IMR-90 (cell line): ENCODE results near the gene RAPGEF5. TPM values are rescaled to one million over a fixed set of nuclear protein-coding genes. Genes with fewer than 3 reads are reported as not detected.

Source experiments
- ATAC-seq: fragments of 200-7000 bp; cut with Tn5 transposase; 2 replicates; pipeline ENCODE4 v1.9.1; 2020; ENCODE audit warnings: low read depth, mild to moderate bottlenecking, moderate library complexity
- BruUV-seq: library from RNA; stranded (reverse); fragments of 400-500 nt; replicated peaks from 2 replicates; lab custom pipeline; 2021; lab: Mats Ljungman, UMichigan
- CTCF ChIA-PET: fragments of 300-600 bp; formaldehyde crosslinking; extraction: SDS; loops from one replicate; lab custom pipeline; 2021; ENCODE audit warnings: antibody characterized with exemption; lab: Yijun Ruan, JAX
- POLR2A ChIA-PET: fragments of 300-600 bp; sonication (Branson Sonifier 250); formaldehyde crosslinking; loops from one replicate; lab custom pipeline; 2022; ENCODE audit warnings: antibody characterized with exemption; ENCODE audit not compliant: unreplicated experiment; lab: Charles Lee
- DNase-seq: peaks from one replicate; pipeline ENCODE4 v3.0.0; 2013
- H2AFZ ChIP-seq: replicated peaks from 2 replicates; pipeline ENCODE3; 2013; ENCODE audit warnings: low read length, mild to moderate bottlenecking; ENCODE audit not compliant: poor library complexity
- H2AK5ac ChIP-seq: 2 replicates; pipeline ENCODE4 v1.6.1; 2013; ENCODE audit warnings: low read depth, low read length, inconsistent platforms
- H2AK9ac ChIP-seq: replicated peaks from 2 replicates; pipeline ENCODE3; 2013; ENCODE audit warnings: mild to moderate bottlenecking, low read depth, low read length, moderate library complexity; ENCODE audit not compliant: poor library complexity
- H2BK120ac ChIP-seq: 2 replicates; pipeline ENCODE4 v1.6.1; 2013; ENCODE audit warnings: low read depth, low read length, inconsistent platforms
- H2BK15ac ChIP-seq: 3 replicates; pipeline ENCODE4 v1.6.1; 2013; ENCODE audit warnings: low read depth, low read length, inconsistent platforms
- H2BK20ac ChIP-seq: 2 replicates; pipeline ENCODE4 v1.6.1; 2013; ENCODE audit warnings: low read depth, mild to moderate bottlenecking, inconsistent platforms, low read length, moderate library complexity
- H2BK5ac ChIP-seq: 2 replicates; pipeline ENCODE4 v1.6.1; 2013; ENCODE audit warnings: mild to moderate bottlenecking, low read depth, low read length, inconsistent platforms; ENCODE audit not compliant: poor library complexity, severe bottlenecking
- H3K14ac ChIP-seq: replicated peaks from 2 replicates; pipeline ENCODE4 v1.6.1; 2013; ENCODE audit warnings: low read depth, low read length, inconsistent platforms
- H3K18ac ChIP-seq: 2 replicates; pipeline ENCODE4 v1.6.1; 2013; ENCODE audit warnings: low read depth, low read length, control low read depth
- H3K23ac ChIP-seq: 2 replicates; pipeline ENCODE4 v1.6.1; 2013; ENCODE audit warnings: low read depth, low read length, inconsistent platforms
- H3K27ac ChIP-seq: 2 replicates; pipeline ENCODE4 v1.5.1; 2013; ENCODE audit warnings: mild to moderate bottlenecking, control low read depth, low read length; ENCODE audit not compliant: insufficient read depth
- H3K27me3 ChIP-seq: 2 replicates; pipeline ENCODE4 v1.6.1; 2013; ENCODE audit warnings: low read length; ENCODE audit not compliant: control insufficient read depth, insufficient read depth
- H3K36me3 ChIP-seq: 2 replicates; pipeline ENCODE4 v1.6.1; 2013; ENCODE audit warnings: low read length, mixed read lengths; ENCODE audit not compliant: control insufficient read depth, insufficient read depth
- H3K4ac ChIP-seq: 2 replicates; pipeline ENCODE4 v1.6.1; 2013; ENCODE audit warnings: low read depth, low read length, inconsistent platforms
- H3K4me1 ChIP-seq: 2 replicates; pipeline ENCODE4 v1.6.1; 2013; ENCODE audit warnings: low read length, mixed read lengths; ENCODE audit not compliant: control insufficient read depth, insufficient read depth
- H3K4me2 ChIP-seq: 2 replicates; pipeline ENCODE4 v1.6.1; 2013; ENCODE audit warnings: low read depth, mild to moderate bottlenecking, control low read depth, low read length, moderate library complexity
- H3K4me3 ChIP-seq: 2 replicates; pipeline ENCODE4 v1.5.1; 2013; ENCODE audit warnings: low read depth, mild to moderate bottlenecking, control low read depth, low read length, moderate library complexity; ENCODE audit not compliant: insufficient read depth
- H3K56ac ChIP-seq: 2 replicates; pipeline ENCODE4 v1.6.1; 2013; ENCODE audit warnings: low read length, inconsistent platforms; ENCODE audit not compliant: insufficient read depth; ENCODE audit errors: extremely low read depth
- H3K79me1 ChIP-seq, 2 experiments: 2 replicates each; pipeline ENCODE4 v1.6.1; 2013; ENCODE audit warnings: low read length in 2 of 2, inconsistent platforms in 1 of 2, low read depth in 1 of 2
- H3K9ac ChIP-seq: 2 replicates; pipeline ENCODE4 v1.6.1; 2013; ENCODE audit warnings: low read depth, low read length, control low read depth
- H3K9me1 ChIP-seq: 2 replicates; pipeline ENCODE4 v1.6.1; 2013; ENCODE audit warnings: low read length, inconsistent platforms; ENCODE audit not compliant: insufficient read depth
- H3K9me3 ChIP-seq: 2 replicates; pipeline ENCODE4 v1.6.1; 2013; ENCODE audit warnings: low read length; ENCODE audit not compliant: control insufficient read depth, insufficient read depth
- H4K20me1 ChIP-seq: 2 replicates; pipeline ENCODE4 v1.6.1; 2013; ENCODE audit warnings: low read length, inconsistent platforms; ENCODE audit not compliant: insufficient read depth
- H4K5ac ChIP-seq: 2 replicates; pipeline ENCODE4 v1.6.1; 2013; ENCODE audit warnings: mild to moderate bottlenecking, low read depth, low read length, control low read depth
- H4K8ac ChIP-seq, 2 experiments: 2 replicates each; pipeline ENCODE4 v1.6.1; 2013; ENCODE audit warnings: low read depth in 2 of 2, low read length in 2 of 2, control low read depth in 1 of 2, inconsistent platforms in 1 of 2
- H4K91ac ChIP-seq: 2 replicates; pipeline ENCODE4 v1.6.1; 2013; ENCODE audit warnings: low read depth, low read length, inconsistent platforms; ENCODE audit not compliant: insufficient read depth
- BHLHE40 ChIP-seq: fragments of 150-350 bp; IDR thresholded peaks from 2 replicates; pipeline ENCODE4 v1.6.1; 2016; ENCODE audit warnings: mild to moderate bottlenecking, low read depth, low read length
- CEBPB ChIP-seq: IDR thresholded peaks from 2 replicates; pipeline ENCODE4 v1.6.1; 2012; ENCODE audit warnings: low read depth, low read length, improper control_type of control experiment
- CHD1 ChIP-seq: IDR thresholded peaks from 2 replicates; pipeline ENCODE4 v1.6.1; 2012; ENCODE audit warnings: low read depth, low read length, improper control_type of control experiment
- FOS ChIP-seq: fragments of 150-350 bp; IDR thresholded peaks from 2 replicates; pipeline ENCODE4 v1.6.1; 2016; ENCODE audit warnings: low read depth, low read length
- MAFK ChIP-seq: IDR thresholded peaks from 2 replicates; pipeline ENCODE4 v1.6.1; 2012; ENCODE audit warnings: low read depth, low read length, improper control_type of control experiment
- MAZ ChIP-seq: IDR thresholded peaks from 2 replicates; pipeline ENCODE4 v1.6.1; 2012; ENCODE audit warnings: low read depth, mild to moderate bottlenecking, low read length, improper control_type of control experiment, moderate library complexity, borderline replicate concordance
- MXI1 ChIP-seq: IDR thresholded peaks from 2 replicates; pipeline ENCODE4 v1.6.1; 2012; ENCODE audit warnings: low read depth, mild to moderate bottlenecking, low read length, moderate library complexity, borderline replicate concordance
- NFE2L2 ChIP-seq: fragments of 150-350 bp; IDR thresholded peaks from 2 replicates; pipeline ENCODE4 v1.6.1; 2016; ENCODE audit warnings: low read depth, mild to moderate bottlenecking, low read length
- POLR2A ChIP-seq: IDR thresholded peaks from 2 replicates; pipeline ENCODE4 v1.6.1; 2012; ENCODE audit warnings: mild to moderate bottlenecking, low read depth, low read length
- RAD21 ChIP-seq: IDR thresholded peaks from 2 replicates; pipeline ENCODE4 v1.6.1; 2012; ENCODE audit warnings: low read length, improper control_type of control experiment
- RCOR1 ChIP-seq: IDR thresholded peaks from 2 replicates; pipeline ENCODE4 v1.6.1; 2012; ENCODE audit warnings: mild to moderate bottlenecking, low read length, improper control_type of control experiment; ENCODE audit not compliant: insufficient replicate concordance
- RFX5 ChIP-seq: IDR thresholded peaks from 2 replicates; pipeline ENCODE4 v1.8.0; 2012; ENCODE audit warnings: low read depth, mild to moderate bottlenecking, low read length, moderate library complexity
- SMC3 ChIP-seq: fragments of 150-350 bp; IDR thresholded peaks from 2 replicates; pipeline ENCODE4 v1.6.1; 2016; ENCODE audit warnings: low read depth, mild to moderate bottlenecking, antibody characterized with exemption, low read length, moderate library complexity
- WGBS, 2 experiments: methylation state at CpG; one replicate each; pipeline versions ENCODE4 v1.1.5 to v1.1.7; 2013; ENCODE audit warnings: missing lambda C conversion rate in 2 of 2; ENCODE audit not compliant: insufficient read length in 1 of 2; ENCODE audit errors: extremely low coverage in 2 of 2; 5-methylcytosine and 5-hydroxymethylcytosine counted together
- dilution Hi-C: fragments of 300-500 bp; cut with HindIII; formaldehyde crosslinking; loops from one replicate; pipeline ENCODE4 v1.14.3; 2018; ENCODE audit warnings: low sequenced_read_pairs; ENCODE audit not compliant: unreplicated experiment
- in situ Hi-C: fragments of 300-500 bp; cut with MboI; formaldehyde crosslinking; loops from 3 replicates; pipeline ENCODE4 v1.14.3; 2019; ENCODE audit warnings: low sequenced_read_pairs, inconsistent platforms, mixed read lengths
- intact Hi-C: fragments of 100-400 bp; cut with micrococcal nuclease; formaldehyde crosslinking; loops from 2 replicates; pipeline ENCODE4 v1.10.0; 2022
- polyA plus RNA-seq, 3 experiments: library from polyadenylated mRNA; depleted of rRNA; stranded (reverse); fragments of >200 nt; gene quantifications; 2 replicates each; pipeline ENCODE4 v1.2.3, GENCODE V29; 2012; ENCODE audit warnings: low replicate concordance in 1 of 3
- total RNA-seq: library from RNA; depleted of rRNA; stranded (reverse); fragments of >200 nt; gene quantifications from 2 replicates; pipeline ENCODE4 v1.2.3, GENCODE V29; 2012
- TF ChIP-seq, protein P1 (sequence below): fragments of 150-350 bp; IDR thresholded peaks from 2 replicates; pipeline ENCODE4 v1.6.1; 2016; ENCODE audit warnings: low read depth, mild to moderate bottlenecking, low read length, moderate library complexity, borderline replicate concordance
- TF ChIP-seq, protein P2 (sequence below): conservative IDR thresholded peaks from 2 replicates; pipeline ENCODE4 v1.5.1; 2012; ENCODE audit warnings: mild to moderate bottlenecking, low read depth, low read length, improper control_type of control experiment
- TF ChIP-seq, protein P3 (sequence below): fragments of 150-350 bp; IDR thresholded peaks from 2 replicates; pipeline ENCODE4 v1.6.1; 2017; ENCODE audit warnings: mild to moderate bottlenecking, antibody characterized with exemption, low read length, low read depth

RAPGEF5 gene
- total and polyA plus RNA-seq, 2 of the 4 experiments (the other 2 are of a cell fraction): 0.05 to 0.18 TPM

DNA sequence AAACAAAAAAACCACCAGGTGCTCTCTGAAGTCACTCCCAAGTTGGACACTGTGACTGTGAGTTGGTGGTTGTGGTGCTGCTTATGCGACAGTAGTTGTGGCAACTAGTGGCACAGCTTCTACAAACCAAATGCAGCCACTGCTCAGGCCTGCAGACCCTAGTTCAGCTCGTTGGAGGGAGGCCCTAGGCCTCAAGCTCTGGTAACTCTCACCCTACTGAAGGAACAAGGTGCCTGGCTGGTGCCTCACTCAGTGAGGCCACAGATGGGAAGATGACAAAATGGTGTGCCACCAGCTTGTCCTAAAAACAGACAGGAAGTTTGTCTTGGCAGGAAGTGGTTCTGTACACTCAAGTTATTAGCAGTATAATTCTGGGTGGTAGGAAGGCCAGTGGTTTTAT is 45.3 kb upstream of the RAPGEF5 start:
- ChIA-PET CTCF (no interaction called here), POLR2A (no interaction called here)
- Histone ChIP-seq H3K9ac (no peak overlapping the region), H3K36me3 (no peaks in the 10 kb centered on the region), H3K27me3 (no peaks in the 10 kb centered on the region), H3K9me3 (no peaks in the 10 kb centered on the region), H3K79me1 (no peaks in the 10 kb centered on the region), H3K14ac (no peak overlapping the region), H3K4me2 (no peak overlapping the region), H4K8ac (no peak overlapping the region), H3K56ac (no peak overlapping the region), H4K5ac (no peak overlapping the region), H3K27ac (no peak overlapping the region), H3K4ac (no peak overlapping the region), H3K18ac (no peak overlapping the region), H2AK5ac (no peak overlapping the region), H2BK120ac (no peak overlapping the region), H4K91ac (no peak overlapping the region), H3K4me1 (no peaks in the 10 kb centered on the region), H3K4me3 (no peak overlapping the region), H3K9me1 (no peaks in the 10 kb centered on the region), H2AFZ (peak overlapping the region; percentile 60), H2BK15ac (no peak overlapping the region), H3K23ac (no peak overlapping the region), H2AK9ac (no peak overlapping the region), H2BK5ac (no peak overlapping the region), H4K20me1 (no peaks in the 10 kb centered on the region), H2BK20ac (no peak overlapping the region)
- no TSS peak for BruUV-seq
- in situ Hi-C loops (no loop called here), intact Hi-C loops (no loop called here), dilution Hi-C loops (no loop called here)
- no peak for TF ChIP-seq MAZ
- TF ChIP-seq NFE2L2: no peak
- TF ChIP-seq RAD21: no peak
- no peak for TF ChIP-seq RFX5
- no peak for TF ChIP-seq RCOR1
- TF ChIP-seq MXI1: no peak
- no peak for TF ChIP-seq BHLHE40
- TF ChIP-seq, protein P1, sequence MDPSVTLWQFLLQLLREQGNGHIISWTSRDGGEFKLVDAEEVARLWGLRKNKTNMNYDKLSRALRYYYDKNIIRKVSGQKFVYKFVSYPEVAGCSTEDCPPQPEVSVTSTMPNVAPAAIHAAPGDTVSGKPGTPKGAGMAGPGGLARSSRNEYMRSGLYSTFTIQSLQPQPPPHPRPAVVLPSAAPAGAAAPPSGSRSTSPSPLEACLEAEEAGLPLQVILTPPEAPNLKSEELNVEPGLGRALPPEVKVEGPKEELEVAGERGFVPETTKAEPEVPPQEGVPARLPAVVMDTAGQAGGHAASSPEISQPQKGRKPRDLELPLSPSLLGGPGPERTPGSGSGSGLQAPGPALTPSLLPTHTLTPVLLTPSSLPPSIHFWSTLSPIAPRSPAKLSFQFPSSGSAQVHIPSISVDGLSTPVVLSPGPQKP: no peak
- TF ChIP-seq CEBPB: no peak
- TF ChIP-seq MAFK: no peak
- no peak for TF ChIP-seq POLR2A
- TF ChIP-seq, protein P2, sequence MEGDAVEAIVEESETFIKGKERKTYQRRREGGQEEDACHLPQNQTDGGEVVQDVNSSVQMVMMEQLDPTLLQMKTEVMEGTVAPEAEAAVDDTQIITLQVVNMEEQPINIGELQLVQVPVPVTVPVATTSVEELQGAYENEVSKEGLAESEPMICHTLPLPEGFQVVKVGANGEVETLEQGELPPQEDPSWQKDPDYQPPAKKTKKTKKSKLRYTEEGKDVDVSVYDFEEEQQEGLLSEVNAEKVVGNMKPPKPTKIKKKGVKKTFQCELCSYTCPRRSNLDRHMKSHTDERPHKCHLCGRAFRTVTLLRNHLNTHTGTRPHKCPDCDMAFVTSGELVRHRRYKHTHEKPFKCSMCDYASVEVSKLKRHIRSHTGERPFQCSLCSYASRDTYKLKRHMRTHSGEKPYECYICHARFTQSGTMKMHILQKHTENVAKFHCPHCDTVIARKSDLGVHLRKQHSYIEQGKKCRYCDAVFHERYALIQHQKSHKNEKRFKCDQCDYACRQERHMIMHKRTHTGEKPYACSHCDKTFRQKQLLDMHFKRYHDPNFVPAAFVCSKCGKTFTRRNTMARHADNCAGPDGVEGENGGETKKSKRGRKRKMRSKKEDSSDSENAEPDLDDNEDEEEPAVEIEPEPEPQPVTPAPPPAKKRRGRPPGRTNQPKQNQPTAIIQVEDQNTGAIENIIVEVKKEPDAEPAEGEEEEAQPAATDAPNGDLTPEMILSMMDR: no peak
- TF ChIP-seq, protein P3, sequence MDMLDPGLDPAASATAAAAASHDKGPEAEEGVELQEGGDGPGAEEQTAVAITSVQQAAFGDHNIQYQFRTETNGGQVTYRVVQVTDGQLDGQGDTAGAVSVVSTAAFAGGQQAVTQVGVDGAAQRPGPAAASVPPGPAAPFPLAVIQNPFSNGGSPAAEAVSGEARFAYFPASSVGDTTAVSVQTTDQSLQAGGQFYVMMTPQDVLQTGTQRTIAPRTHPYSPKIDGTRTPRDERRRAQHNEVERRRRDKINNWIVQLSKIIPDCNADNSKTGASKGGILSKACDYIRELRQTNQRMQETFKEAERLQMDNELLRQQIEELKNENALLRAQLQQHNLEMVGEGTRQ: no peak
- no peak for TF ChIP-seq SMC3
- no peak for TF ChIP-seq FOS
- no peak for TF ChIP-seq CHD1
- DNase-seq: no peak
- 100% methylated on average over 1 of the region's 2 CpGs; no CpG with 5 or more reads in 1 of the 2 experiments for WGBS, 2 experiments
- no peak for ATAC-seq
